HG03066 (cell line): ENCODE data around the gene HMX3.

Experiments used
- ATAC-seq: cut with Tn5 transposase; IDR thresholded peaks from one replicate; pipeline ENCODE4 v1.9.1; 2021; ENCODE audit warnings: low read depth; ENCODE audit not compliant: unreplicated experiment

The HMX3 gene

DNA sequence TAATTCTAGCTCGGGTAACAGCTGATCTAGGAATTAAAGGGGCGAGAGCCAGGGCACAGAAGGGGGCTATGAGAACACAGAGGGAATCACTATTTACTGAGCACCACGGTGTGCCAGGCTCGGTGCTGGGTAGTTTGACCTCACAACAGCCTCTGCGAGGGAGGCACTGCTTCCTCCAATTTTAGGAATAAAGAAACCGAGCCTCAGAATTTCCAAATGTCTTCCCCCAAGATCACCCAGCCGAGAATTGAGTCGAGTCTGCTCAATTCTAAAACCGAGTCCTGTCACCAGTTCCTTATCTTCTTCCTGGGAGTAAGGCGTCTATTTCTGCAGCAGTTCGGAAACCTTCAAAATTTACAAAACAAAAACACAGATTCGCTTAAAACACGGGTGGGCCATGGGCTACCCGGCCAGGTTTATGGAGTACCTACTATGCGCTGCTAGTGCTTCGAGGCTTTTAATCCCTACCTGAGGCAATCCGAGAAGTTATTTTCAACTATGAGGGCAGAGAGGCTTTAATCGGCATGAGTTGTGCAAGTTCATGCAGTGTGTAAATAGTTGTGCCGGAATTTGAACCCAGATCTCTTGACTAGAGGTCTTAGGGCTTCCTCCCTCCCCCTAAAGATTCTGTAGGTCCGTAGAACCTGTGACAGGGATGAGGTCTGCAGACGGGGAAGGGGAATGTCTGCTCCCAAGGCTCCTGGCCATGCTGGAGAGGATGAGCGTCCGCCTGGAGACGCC, 11.3 kb downstream of the HMX3 start:
- no peak for ATAC-seq

DNA sequence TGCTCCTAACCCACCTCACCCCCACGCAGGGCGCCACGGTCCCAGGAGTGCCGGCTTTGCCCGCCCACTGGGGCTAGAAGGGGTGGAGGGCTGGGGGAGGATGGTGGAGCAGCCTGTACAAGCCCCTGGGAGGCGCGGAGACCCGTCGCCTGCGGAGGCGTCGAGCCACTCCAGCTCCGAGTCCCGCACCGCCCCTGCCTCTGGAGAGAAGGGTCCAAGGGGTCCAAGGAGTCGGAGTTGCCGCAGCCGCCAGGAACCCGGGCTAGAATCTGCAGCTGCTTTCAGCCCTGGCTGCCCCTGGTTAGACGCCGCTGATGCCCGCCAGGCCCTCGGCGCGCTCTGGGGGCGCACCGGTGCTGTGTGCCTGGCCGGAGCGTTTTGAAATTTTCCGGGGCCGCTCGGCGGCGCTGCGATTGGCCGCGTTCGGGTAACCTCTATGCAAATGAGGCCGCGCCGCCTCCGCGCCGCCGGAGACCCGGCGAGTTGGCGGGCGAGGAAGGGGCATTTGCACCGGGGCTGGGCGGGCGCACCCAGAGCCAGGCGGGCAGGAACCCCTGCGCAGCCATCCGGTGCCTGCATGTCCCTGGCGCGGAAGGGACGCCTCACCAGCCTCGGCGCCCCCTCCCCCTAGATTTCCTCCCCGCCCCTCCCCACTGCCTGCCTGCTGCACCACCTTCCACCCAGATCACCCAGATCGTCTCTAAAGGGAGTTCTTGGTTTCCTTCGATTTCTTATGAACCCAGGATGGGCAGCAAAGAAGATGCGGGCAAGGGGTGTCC, 12.1 kb downstream of the HMX3 start, which contains the start of gene HMX2:
HMX2 (plus strand) TSS at position 502 of the 779 bp plus-strand sequence; CDS start at position 745, 243 bp downstream.
- ATAC-seq, result no peak

DNA sequence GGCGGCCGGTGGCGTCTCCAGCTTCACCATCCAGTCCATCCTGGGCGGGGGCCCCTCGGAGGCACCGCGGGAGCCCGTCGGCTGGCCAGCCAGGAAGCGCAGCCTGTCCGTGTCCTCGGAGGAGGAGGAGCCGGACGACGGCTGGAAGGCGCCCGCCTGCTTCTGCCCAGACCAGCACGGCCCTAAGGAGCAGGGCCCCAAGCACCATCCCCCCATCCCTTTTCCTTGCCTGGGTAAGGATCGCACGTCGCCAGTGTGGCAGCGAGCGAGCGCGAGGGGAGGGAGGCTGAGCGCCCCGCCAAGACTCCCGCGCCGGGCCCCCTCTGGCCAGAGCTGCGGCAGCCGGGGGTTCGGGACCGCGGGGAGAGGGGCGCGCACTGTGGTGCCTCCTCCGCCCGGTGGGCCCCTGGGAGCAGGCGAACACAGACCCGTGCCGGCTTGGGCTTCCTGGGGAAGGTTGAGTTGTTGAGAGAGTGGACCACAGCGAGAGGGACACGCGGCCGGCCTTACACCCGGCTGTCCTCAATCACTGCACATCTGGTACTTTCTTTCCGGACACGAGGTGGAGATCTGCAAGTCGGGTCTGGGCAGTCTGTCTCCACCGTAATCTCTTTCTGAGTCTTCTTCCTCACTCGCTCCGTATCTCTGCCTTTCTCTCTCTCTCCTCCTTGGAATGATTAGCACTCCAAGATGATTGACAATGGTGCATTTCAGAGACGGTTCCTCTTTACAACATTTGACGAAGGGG, 12.8 kb downstream of the HMX3 start:
- ATAC-seq, result no peak

GRCh38 chr10:123149162-123149567, 13.4 kb downstream of the HMX3 start:
- ATAC-seq, result no peak

- ATAC-seq, result no peak
Measured at GRCh38 chr10:123149568-123150270, 13.9 kb downstream of the HMX3 start.

GRCh38 chr10:123150271-123150985, 14.7 kb downstream of the HMX3 start:
- no peak for ATAC-seq

- ATAC-seq, result no peak
Measured at GRCh38 chr10:123150986-123151736, 15.4 kb downstream of the HMX3 start.

- ATAC-seq, result no peak
Measured at GRCh38 chr10:123151737-123152135, 16.0 kb downstream of the HMX3 start.

DNA sequence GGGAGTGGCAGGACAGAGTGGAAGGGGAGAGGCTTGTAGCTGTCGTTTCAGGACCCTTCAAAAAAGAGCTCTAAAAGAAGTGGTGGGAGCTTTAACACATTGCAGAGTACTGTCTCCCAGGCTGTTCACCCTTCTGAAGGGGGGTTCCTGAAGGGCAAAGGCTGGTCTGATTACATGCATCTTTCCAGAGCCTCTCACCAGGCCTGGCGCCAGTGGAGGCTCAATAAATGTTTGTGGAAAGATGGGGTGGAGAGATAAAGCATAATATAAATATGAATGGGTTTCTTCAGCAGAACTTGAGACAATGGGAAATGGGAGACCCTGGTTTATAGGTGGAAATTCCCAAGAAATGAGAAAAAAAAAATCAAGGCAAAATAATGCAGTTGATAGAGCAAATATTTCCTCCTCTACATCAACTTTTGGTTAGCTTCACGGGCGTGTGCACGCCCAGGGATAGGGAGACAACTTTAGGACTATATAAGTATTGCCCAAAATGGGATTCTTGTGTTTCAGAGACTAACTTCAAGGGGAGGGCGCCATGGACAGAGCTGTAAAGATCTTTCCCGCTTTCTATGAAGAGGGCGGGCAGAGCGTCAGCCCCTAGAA, 17.8 kb downstream of the HMX3 start:
- ATAC-seq, result no peak

DNA sequence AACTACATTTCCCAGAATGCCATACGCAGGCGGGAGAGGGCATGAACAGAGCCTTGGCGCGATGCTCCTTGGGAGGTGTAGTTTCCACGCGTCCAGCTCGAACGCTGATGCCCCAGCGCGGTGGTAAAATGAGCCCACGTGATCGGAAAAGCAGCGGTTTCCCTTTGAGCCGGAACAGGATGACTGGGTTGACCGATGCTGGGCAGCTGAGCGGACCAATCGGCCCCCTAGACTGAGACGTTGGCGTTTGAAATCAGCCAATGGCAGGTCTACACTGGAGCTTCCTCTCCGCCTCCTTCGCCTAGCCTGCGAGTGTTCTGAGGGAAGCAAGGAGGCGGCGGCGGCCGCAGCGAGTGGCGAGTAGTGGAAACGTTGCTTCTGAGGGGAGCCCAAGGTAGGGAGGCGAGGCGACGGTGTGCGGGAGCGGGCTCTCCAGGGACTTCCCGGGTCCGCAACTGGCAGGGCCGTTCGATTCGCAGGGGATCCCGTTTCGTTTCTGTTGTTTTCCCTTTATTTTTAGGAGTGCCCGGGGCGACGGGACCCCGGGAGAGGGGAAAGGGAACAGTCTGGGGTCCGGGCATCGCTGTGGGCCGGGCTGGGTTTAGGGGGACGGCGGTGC, 18.4 kb downstream of the HMX3 start, which contains the start of gene BUB3:
BUB3 (plus strand) TSS at position 311 of the 619 bp plus-strand sequence. CDS start 516 bp downstream, outside the sequence.
- ATAC-seq, result peak; percentile 88

GRCh38 chr10:123154711-123155505, 19.1 kb downstream of the HMX3 start:
- peak; percentile 40 for ATAC-seq

DNA sequence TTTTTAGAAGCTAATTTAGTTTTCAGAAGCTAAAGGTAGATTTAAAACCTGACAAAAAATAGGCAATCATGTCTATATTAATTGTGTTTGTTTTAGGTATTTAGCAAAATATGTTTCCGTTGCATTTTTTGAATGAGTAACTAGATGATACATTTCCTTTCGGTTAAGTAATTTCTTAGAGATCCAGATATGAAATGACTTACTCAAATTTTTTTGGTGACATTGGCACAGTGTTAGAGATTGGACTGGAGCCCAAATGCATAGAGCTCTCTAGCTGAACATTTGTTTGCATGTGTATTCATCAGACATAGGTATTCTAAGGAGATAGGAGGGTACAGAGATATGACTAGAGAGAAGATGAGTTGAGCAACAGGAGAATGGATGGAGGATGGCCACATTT, 20.3 kb downstream of the HMX3 start:
- no peak for ATAC-seq

- ATAC-seq, result no peak
Measured at GRCh38 chr10:123157210-123157609, 21.4 kb downstream of the HMX3 start.

GRCh38 chr10:123158682-123159081, 22.9 kb downstream of the HMX3 start:
- no peak for ATAC-seq

GRCh38 chr10:123160311-123160980, 24.7 kb downstream of the HMX3 start:
- no peak for ATAC-seq

DNA sequence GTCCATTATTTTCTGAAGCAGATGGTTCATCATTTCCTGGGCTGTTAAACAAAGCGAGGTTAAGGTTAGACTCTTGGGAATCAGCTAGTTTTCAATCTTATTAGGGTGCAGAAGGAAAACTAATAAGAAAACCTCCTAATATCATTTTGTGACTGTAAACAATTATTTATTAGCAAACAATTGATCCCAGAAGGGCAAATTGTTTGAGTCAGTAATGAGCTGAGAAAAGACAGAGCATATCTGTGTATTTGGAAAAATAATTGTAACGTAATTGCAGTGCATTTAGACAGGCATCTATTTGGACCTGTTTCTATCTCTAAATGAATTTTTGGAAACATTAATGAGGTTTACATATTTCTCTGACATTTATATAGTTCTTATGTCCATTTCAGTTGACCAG, 28.5 kb downstream of the HMX3 start:
- ATAC-seq, result no peak
